ENCODE data around the gene AKT1S1.

Gene AKT1S1

DNA sequence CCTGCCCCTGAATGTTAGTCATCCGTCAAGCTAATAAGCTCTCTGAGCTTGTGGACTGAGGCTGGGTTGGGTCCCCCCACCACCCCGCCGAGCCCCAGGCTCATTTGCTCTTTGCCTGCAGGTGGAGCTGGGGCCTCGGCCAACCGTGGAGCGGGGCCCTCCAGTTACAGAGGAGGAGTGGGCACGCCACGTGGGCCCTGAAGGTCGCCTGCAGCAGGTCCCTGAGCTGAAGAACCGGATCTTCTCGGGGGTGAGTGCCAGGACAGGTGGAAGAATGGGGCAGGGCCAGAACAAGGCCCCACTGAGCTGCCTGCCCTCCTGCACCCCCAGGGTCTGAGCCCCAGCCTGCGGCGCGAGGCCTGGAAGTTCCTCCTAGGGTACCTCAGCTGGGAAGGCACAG lies 5.5 kb upstream of the AKT1S1 start:
- DNase-seq, result no peak

DNA sequence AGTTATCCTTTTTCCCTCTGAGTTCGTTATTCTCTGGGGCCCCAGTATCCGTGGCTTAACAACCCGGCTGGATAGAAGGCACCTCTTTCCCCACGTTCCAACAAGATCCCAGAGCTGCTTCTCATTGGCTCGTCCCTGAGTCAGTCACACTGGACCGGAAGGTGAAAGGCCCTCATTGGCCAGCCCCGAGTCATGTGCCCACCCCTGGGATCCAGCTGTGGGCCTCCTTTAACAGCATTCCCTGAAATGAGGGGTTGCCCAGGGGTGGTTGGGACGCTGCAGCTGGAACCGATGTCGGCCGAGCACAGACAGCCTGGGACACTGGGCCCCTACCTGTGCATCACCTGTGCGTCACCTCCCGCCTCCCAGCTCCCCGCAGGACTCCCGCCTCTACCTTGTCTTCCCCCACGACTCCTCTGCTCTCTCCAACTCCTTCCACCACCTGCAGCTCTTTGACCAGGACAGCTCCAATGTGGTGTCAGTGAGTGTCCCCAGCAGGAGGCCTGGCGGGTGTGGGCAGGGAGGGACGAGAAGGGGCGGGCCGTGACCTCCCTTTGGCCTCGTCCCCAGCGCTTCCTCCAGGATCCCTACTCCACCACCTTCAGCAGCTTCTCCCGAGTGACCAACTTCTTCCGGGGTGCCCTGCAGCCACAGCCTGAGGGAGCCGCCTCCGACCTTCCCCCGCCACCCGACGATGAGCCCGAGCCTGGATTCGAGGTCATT lies 4.7 kb upstream of the AKT1S1 start:
- DNase-seq, result no peak

DNA sequence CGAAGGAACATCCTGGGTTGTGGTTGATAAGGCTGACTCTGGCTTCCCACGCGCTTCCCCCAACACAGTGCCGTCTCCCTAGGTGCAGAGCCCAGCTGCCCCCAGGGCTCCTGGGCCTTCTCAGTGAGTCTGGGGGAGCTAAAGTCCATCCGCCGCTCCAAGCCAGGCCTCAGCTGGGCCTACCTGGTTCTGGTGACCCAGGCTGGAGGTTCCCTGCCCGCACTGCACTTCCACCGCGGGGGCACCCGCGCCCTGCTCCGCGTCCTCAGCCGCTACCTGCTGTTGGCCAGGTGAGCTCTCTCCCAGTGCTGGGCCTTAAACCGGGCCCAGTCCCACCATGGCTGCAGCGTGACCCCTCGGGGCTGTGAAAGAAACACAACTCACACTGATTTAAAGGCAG lies 4.0 kb upstream of the AKT1S1 start:
- DNase-seq, result no peak

DNA sequence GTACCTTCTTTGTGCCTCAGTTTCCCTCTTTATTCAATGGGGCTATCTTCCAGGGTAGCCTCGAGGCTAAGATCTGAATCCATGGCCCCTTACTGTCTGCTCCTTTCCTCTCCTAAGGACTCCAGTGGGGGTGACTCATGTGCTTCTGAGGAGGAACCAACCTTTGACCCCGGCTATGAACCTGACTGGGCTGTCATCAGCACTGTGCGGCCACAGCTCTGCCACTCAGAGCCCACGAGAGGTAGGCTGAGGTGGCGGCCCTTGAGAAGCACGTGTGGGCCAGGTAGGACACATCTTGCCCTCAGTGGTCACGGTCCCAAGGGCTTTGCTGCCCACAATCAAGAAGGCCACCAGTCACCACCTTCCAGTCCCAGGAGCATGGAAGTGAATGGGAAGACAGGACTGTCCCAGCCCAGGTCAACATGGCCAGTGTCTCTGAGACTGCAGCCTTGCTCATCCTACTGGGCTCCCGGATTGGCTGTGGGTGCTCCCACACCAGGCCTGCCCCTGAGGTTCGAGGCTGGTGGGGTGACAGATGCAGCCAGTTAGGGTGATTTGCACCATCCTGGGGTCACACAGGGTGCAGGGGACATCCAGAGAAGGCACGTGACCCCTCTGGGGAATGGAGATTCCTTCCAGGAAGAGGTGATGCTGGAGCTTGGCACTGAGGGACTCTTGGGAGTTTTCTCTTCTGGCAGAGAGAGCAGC lies 3.2 kb upstream of the AKT1S1 start:
- DNase-seq, result no peak

DNA sequence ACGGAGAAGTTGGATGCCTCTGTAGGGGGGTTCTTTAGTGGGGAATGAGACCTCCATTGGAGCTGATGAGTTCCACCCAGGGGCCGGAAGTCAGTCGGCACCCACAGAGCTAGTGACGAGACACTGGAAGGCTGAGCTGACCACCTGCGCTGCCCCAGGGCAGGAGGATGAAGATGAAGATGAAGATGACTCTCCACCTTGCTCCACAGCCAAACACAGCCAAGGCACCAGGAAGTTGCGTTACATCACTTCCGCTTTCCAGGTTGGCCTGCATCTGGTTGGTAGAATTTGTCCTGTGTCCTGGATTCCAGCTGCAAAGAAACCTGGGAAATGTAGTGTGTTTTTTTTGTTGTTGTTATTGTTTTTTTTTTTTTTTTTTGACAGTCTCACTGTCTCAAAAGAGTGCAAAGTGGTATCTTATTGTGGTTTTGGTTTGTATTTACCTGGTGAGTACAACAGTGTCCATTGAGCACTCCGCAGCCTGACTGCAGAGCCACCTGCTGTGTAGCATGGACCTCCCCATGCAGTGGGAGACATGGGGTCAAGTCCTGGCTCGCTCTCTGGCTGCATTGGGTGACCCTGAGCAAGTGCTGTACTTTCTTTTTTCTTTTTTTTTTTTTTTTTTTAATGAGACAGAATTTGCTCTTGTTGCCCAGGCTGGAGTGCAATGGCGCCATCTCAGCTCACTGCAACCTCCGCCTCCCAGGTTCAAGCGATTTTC lies 2.2 kb upstream of the AKT1S1 start:
- DNase-seq, result no peak

DNA sequence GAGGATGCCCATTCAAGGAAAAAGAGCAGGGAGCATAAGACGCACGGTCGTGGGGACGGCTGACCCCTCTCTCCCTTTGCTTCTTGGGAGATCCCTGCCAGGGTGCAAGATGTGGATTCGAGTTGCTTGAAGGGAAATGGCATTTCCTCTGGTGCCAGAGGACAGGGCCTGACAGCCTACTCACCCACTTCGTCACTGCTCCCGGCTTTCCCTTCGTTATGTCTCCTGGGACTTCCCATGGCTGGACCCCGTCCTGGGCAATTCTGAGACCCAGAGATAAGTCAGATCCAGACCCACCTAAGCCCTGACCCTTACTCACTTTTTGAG lies 1.6 kb upstream of the AKT1S1 start:
- DNase-seq, result no peak

DNA sequence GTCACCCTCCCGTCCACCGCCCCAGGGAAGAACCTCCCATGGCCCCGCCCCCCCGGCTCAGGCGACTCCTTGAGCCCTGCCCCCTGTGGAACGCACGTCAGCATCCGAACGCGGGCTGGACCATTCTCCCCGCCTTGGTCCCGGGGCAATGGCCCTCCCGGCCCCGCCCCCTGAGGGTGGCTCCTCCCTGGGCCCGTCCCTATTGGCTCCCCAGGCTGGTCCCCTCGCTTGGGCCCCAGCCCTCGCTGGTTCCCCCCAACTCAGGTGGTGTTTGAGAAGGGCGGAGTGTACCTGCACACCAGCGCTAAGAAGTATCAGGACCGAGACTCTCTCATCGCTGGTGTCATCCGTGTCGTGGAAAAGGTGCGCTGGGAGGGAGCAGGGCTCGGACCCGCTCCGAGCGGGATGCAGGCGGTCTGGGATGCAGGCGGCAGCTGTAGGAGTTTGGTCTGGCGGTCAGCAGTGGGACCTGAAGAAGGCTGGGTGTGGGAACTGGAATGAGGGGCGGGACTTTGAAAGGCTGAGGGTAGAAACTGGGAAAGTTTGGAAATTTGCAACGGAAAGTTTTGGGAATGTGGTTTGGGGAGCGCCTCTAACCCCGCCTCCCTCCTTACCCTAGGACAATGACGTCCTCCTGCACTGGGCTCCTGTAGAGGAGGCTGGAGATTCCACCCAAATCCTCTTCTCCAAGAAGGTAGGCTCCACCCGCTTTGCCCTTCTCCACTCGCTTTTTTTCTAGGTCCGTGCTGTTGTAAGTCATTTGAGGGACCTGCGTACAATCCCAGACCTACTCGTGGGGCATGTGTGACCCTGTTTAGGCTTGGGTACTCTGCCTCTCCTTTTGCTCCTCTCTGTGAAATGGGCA lies 956 bp upstream of the AKT1S1 start:
- peak; percentile 100 for DNase-seq

DNA sequence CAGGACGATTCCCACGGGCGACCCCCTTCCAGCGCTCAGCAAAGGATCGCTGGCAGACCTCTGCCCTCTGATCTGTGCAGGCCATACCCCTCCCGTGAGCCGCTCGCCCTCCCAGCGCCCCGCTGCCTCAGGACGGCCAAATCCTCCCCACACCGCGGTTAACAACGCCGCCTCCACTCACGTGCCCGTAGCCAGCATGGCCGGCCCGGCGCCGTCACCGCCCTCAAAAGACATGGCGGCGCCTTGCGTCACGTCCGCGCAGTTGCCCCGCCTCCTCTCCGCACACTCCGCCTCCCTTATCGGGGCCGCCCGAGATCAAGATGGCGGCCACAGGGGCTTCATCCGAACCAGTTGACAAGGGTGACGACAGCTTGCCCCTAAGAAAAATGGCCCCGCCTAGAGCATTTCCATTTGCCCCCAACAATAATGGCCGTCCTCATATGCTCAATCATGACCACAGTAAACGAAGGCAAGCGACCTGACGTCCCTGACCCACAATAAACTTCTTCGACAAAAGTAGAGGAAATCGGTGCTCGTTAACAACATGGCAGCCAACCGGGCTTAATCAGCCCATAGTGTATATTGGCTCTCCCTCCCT lies 634 bp downstream of the AKT1S1 start:
- DNase-seq, result peak; percentile 98

DNA sequence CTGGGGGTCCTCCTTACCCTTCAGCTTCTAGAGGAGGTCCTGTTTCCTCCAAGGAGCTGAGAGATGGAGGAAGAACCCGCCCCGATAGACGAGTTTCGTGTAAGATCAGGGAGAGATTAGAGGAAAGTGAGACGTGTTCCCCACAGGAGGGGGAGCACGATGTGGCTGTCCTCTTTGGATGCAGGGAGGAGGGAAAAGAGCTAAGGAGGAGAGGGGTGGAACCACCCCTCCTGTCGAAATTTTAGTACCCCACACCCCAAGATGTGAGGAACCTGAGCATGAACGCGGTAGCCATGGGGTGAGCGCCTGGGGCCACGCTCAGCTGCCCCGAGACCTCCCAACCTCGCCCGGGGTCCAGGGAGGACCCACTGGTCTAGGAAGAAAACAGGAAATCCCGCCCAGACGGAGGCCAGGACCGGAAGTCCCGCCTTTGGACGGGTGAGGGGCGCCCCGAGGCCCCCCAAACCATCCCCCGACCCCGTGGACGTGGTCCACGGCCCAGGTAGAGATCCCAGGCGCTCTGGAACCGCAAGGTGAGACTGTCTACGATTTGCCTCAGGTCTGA lies 1.2 kb downstream of the AKT1S1 start:
- DNase-seq, result peak; percentile 67 to 74

DNA sequence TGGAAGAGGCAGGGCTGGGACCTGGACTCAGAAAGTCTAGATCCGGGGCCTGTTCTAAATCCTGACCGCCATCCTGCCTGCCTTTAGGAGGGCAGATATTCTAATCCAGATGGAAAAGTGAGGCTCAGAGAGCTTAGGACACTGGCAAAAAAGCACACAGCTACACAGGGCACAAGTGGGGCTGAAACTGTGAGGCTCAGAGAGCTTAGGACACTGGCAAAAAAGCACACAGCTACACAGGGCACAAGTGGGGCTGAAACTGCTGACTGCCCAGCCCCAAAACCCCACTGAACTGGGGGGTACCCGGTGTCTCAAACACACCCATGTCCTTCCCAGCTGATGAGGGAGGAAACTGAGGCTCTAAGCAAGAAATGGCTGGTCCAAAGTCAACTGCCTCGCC lies 2.0 kb downstream of the AKT1S1 start:
- no peak for DNase-seq

DNA sequence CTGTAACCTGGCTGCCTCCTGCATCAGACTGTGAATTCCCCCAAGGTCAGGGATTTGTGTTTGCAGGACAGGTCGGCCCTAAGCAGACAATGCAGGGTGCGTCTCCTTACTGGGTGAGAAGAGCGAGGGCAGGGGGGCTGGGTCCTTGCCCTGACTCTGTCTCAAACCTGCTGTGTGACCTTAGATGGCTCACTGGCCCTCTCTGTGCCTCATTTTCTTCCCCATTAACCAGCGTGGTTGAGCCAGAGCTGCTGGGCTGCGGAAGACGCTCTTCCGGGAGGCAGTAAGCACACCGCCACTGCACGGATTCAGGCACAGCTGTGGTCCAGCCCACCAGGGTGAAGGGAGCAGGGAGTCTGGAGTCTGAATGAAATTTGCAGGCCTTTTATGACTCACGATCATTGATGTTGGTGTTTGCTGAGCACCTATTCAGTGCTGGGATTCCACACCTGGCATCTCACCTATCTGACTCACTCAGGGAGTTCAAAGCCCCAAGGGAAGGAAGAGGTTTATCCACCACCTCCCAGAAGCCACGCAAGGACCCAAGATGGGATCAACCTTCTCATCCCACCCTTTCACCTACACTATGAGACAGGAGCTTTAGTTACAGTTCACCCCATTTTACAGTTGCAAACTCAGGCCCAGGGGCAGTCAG lies 2.5 kb downstream of the AKT1S1 start:
- no peak for DNase-seq

DNA sequence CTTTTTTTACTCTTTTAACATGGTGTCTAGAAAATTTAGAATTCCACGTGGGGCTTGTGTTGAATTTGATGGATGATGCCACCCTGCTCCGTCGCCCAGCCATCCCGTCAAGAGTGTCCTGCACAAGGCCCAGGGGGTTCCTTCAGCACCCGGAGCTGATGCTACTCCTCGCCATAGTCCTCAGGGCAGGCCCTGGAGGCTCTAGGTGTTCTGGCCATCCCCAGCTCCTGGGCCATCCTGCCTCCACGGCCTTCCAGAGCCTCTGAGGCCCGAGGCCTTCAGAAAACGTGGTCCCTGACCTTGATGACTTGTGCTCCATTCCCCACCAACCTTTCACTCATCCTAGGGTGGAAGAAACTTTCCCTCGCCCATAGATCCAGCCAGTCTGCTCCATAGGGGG lies 3.3 kb downstream of the AKT1S1 start:
- DNase-seq, result no peak

DNA sequence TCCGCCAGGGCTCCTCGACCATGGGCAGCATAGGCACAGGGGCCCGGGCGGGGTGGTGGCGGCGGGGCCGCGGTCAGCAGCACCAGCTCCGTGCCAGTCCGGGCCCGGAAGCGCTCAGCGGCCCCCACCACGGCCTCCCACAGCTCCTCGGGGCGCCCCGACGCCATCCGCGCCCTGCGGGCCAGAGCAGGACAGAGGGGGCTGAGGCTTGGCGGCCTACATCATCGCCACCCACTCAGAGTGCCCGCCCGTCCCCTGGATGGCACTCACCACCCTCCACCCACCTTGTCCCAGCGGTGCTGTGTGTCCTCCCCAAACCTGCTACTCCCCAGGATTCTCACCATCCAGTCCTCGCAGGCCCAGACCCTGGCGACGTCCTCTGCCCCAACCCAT lies 4.0 kb downstream of the AKT1S1 start:
- no peak for DNase-seq

DNA sequence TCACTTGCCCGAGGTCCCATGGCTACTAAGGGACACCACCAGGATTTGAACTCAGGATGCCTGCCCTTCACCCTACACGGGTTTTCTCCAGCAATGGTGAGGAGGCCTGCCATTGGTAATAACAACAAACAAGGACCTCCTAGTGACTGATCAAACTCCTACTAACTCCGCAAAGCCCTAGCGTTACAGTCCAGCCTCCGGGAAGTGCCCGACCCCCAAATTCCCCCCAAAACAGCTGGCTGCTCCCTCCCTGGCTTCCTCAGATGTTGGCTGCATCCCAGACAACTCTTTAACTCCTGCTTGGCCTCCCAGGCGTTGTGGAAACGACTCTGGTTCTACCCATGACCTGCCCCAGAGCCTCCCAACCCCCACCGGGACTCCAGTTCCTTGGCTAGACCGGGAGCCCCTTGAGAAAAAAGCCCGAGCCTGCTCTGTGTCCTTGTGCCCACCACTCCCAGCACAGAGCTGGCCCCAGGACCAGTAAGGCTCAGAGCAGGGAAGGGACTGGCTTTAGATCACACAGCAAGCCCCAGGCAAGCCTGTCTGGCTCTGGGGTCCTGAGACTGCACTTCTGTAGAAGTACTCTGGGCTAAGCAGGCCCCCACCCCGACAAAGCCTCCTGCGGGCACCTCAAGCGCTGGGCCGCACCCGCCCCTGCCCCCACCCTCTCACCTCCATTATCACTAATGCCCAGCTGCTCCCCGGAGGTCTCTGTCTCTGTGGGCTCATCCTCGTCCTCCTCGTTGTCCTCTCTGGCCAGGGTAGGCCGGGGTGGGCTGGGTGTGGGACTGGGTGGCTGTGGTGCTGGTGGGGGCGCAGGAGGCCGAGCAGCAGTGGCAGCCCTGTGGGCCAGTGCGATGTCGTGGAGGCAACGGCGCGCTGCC lies 4.7 kb downstream of the AKT1S1 start:
- DNase-seq, result no peak

DNA sequence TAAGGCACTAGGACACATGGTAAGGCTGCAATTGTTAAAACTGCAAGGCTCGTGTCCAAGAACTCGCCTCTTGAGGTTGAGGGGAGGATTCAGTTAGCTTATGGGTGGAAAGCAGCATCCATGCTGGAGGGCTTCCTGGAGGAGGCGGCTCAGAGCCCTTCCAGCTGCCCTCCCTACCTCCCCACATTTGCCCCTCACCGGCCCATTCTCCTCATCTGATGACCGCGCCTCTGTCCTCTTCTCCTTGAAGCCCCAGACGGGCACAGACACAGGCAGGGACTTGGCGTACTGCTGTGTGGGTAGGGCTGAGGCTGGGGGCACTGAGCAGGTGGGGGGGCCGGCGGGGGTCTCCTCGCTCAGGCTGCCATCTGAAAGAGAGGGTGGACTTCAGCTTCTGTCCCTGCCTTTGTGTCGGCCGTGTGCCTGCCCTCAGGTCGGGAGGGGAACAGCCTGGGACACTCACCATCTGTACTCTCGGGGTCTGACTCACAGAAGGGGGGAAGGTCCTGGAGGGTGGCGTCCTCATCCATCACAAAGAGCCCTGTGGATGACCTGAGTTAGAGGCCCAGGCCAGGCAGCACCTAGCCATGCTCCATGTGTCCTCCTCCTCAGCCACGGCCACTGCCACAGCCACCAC lies 5.7 kb downstream of the AKT1S1 start:
- no peak for DNase-seq

DNA sequence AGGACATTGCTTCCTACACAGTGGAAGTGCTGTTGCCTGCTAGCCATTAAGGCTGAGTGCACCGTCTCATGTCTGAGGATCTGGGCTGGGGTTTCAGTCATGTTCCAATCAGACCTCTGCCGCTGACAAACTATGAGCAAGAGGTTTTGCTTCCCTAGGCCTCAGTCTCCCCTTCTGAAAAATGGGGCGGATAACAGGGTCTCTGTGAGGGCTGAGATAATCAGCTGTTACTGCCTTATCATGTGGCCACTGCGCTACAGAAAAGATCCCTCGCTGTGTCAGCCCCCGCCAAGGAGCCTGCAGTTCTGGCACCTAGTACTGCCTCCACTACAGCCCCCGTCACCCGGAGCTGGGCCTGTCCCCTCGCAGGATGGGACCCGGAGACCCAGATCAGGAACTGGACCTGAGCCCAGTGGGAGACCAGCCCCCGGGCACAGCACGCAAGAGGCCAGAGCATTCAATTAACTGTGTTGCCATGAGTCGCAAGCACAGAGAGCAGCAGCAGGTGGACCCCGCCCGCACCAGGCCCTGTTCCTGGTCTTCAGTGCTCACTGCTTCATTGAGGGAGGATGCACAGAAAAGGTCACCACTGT lies 6.8 kb downstream of the AKT1S1 start:
- DNase-seq, result no peak

DNA sequence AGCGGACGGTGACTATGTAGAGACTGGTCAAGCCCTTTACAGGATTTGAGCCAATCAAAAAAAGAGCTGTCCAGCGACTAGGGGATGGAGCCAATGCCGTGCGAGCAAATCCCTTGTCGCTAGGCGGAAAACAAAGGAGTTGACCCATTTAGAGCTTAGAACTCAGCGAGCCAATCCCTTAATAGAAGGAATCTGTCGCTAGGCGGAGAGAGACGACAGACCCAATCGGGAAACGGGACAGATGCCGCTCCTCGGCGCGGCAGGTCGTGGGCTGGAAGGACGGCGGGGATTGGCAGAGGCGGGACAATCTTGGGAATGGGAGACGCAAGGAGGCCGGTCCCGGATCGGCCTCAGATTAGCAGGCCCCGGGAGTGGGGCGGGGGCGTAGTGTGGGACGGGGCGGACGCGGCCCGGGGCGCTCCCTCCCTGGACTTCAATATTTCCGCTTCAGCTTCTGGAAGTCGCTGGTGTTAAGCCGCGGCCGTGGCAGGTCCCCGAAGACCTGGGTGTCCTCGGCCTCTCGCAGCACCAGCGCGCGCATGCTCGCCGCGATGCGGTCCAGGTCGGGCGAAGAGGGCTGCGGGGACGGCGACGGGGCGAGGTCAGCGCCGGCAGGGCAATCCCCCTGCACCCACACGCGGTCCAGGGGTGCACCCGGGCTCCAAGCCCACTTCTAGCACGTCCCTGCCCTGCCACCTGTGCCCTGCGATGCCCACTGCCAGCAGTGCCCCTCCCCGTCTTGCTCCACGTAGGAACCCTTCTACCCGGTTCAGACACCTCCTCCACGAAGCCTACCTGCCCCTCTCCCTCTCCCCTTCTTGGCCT lies 7.5 kb downstream of the AKT1S1 start:
- DNase-seq, result peak; percentile 88 to 93

DNA sequence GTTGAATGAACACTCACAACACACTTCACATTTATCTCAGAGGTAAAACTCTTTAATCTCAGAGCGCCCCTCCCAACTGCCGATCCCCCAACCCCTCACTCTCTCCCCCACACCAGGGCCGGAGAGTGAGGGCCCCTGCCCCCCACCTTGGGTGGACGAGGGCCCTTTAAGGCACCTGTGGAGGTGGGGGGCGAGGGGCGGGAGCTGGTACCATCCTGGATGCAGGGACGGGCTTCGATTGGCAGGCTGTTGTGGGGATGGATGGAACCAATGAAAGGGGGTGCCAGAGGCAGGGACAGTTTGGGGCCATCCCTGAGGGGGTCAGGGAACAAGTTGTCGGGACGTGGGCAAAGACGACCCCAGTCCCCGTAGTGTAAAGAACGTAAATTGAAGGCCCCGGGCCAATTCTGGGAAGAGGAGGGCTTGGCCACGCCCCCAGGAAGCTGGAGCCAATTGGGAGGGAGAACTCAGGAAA lies 8.1 kb downstream of the AKT1S1 start:
- peak in 1 of 2 experiments; percentile 86 for DNase-seq
